Measurements from ENCODE around the gene PRKN.

The PRKN gene

GRCh38 chr6:161395716-161396231 lies 1331.8 kb downstream of the PRKN start:
- DNase-seq (ENCODE audit: low read depth in 2 of 2), result no peak

- no peak for DNase-seq (ENCODE audit: low read depth in 2 of 2)
Measured at GRCh38 chr6:161394437-161394836, 1333.1 kb downstream of the PRKN start.

- DNase-seq (ENCODE audit: low read depth in 2 of 2), result peak; percentile 25 to 47
Measured at GRCh38 chr6:161393839-161394364, 1333.7 kb downstream of the PRKN start.

GRCh38 chr6:161393292-161393691 lies 1334.3 kb downstream of the PRKN start:
- DNase-seq (ENCODE audit: low read depth in 2 of 2), result no peak

- DNase-seq (ENCODE audit: low read depth in 2 of 2), result no peak
Measured at GRCh38 chr6:161389756-161390155, 1337.8 kb downstream of the PRKN start.

- DNase-seq (ENCODE audit: low read depth in 2 of 2), result no peak
Measured at GRCh38 chr6:161383951-161384350, 1343.6 kb downstream of the PRKN start.

GRCh38 chr6:161379834-161380582 lies 1347.6 kb downstream of the PRKN start:
- no peak for DNase-seq (ENCODE audit: low read depth in 2 of 2)

- DNase-seq (ENCODE audit: low read depth in 2 of 2), result no peak
Measured at GRCh38 chr6:161378115-161378514, 1349.5 kb downstream of the PRKN start.

GRCh38 chr6:161377116-161377515 lies 1350.5 kb downstream of the PRKN start:
- no peak for DNase-seq (ENCODE audit: low read depth in 2 of 2)

GRCh38 chr6:161376367-161376766 lies 1351.2 kb downstream of the PRKN start:
- DNase-seq (ENCODE audit: low read depth in 2 of 2), result no peak

- no peak for DNase-seq (ENCODE audit: low read depth in 2 of 2)
Measured at GRCh38 chr6:161374971-161375873, 1352.3 kb downstream of the PRKN start.

GRCh38 chr6:161373905-161374451 lies 1353.6 kb downstream of the PRKN start:
- DNase-seq (ENCODE audit: low read depth in 2 of 2), result peak; percentile 41 to 61

- no peak for DNase-seq (ENCODE audit: low read depth in 2 of 2)
Measured at GRCh38 chr6:161372422-161372793, 1355.2 kb downstream of the PRKN start.

GRCh38 chr6:161370880-161371279 lies 1356.7 kb downstream of the PRKN start:
- peak; percentile 43 to 46 for DNase-seq (ENCODE audit: low read depth in 2 of 2)

GRCh38 chr6:161369339-161369738 lies 1358.2 kb downstream of the PRKN start:
- DNase-seq (ENCODE audit: low read depth in 2 of 2), result no peak

GRCh38 chr6:161368514-161368913 lies 1359.1 kb downstream of the PRKN start:
- no peak for DNase-seq (ENCODE audit: low read depth in 2 of 2)

GRCh38 chr6:161367472-161367871 lies 1360.1 kb downstream of the PRKN start:
- no peak for DNase-seq (ENCODE audit: low read depth in 2 of 2)

- no peak for DNase-seq (ENCODE audit: low read depth in 2 of 2)
Measured at GRCh38 chr6:161366301-161366923, 1361.2 kb downstream of the PRKN start.

GRCh38 chr6:161365633-161366032 lies 1361.9 kb downstream of the PRKN start:
- no peak for DNase-seq (ENCODE audit: low read depth in 2 of 2)

- DNase-seq (ENCODE audit: low read depth in 2 of 2), result no peak
Measured at GRCh38 chr6:161363286-161363685, 1364.3 kb downstream of the PRKN start.

- no peak for DNase-seq (ENCODE audit: low read depth in 2 of 2)
Measured at GRCh38 chr6:161362266-161362665, 1365.3 kb downstream of the PRKN start.

- DNase-seq (ENCODE audit: low read depth in 2 of 2), result no peak
Measured at GRCh38 chr6:161361529-161361928, 1366.0 kb downstream of the PRKN start.
